Right atrium auricular region (tissue), 2 donors: ENCODE data around the gene RAD9B. TPM values are rescaled to one million over a fixed set of nuclear protein-coding genes. Genes with fewer than 3 reads are reported as not detected.

Experiments
- DNase-seq: peaks from one replicate; pipeline ENCODE4 v3.0.0-alpha.2; 2019; ENCODE audit warnings: low spot score
- H3K27ac ChIP-seq, 2 donors: fragments of 200-600 bp; sonication (generic); 1 replicate in 1 of 2; 2 replicates in 1 of 2; pipeline ENCODE4 v1.5.1; 2016 to 2019
- H3K27me3 ChIP-seq, 2 donors: fragments of 200-600 bp; sonication (generic); one replicate each; pipeline versions ENCODE4 v1.5.1 to v1.6.0; 2017 to 2019
- H3K36me3 ChIP-seq: fragments of 200-600 bp; sonication (generic); one replicate; pipeline ENCODE4 v1.5.1; 2016
- H3K4me1 ChIP-seq, 2 donors: fragments of 200-600 bp; sonication (generic); one replicate each; pipeline versions ENCODE4 v1.5.1 to v1.6.0; 2017 to 2019
- H3K4me3 ChIP-seq, 2 donors: fragments of 200-600 bp; sonication (generic); 1 replicate in 1 of 2; 2 replicates in 1 of 2; pipeline ENCODE4 v1.5.1; 2017 to 2019; ENCODE audit warnings: mild to moderate bottlenecking in 1 of 2, moderate library complexity in 1 of 2
- H3K9me3 ChIP-seq, 2 donors: fragments of 200-600 bp; sonication (generic); one replicate each; pipeline ENCODE4 v1.5.1; 2019
- total RNA-seq, 2 donors: library from RNA; depleted of rRNA; stranded (reverse); fragments of >200 nt; gene quantifications; one replicate each; pipeline ENCODE4 v1.1.0, GENCODE V29; 2016
- TF ChIP-seq, protein P1 (sequence below), 2 donors: fragments of 200-600 bp; sonication (generic); IDR thresholded peaks; one replicate each; pipeline ENCODE4 v1.5.1; 2019; ENCODE audit warnings: antibody characterized with exemption in 2 of 2

RAD9B gene
- total RNA-seq, 2 donors from 2014 or later = 0.26 to 1.2 TPM

GRCh38 chr12:110532644-110533043, 30.5 kb downstream of the RAD9B start:
- Histone ChIP-seq H3K4me3 (no peak overlapping the region), H3K9me3 (no peaks in the 10 kb centered on the region), H3K27ac (peak overlapping the region in 1 of 2 donors; percentile 24), H3K4me1 (peaks cover 0 to 34% of the 10 kb centered on the region in 2 donors), H3K36me3 (peaks cover 16% of the 10 kb centered on the region), H3K27me3 (no peaks in the 10 kb centered on the region)
- DNase-seq = no peak
- TF ChIP-seq, protein P1, sequence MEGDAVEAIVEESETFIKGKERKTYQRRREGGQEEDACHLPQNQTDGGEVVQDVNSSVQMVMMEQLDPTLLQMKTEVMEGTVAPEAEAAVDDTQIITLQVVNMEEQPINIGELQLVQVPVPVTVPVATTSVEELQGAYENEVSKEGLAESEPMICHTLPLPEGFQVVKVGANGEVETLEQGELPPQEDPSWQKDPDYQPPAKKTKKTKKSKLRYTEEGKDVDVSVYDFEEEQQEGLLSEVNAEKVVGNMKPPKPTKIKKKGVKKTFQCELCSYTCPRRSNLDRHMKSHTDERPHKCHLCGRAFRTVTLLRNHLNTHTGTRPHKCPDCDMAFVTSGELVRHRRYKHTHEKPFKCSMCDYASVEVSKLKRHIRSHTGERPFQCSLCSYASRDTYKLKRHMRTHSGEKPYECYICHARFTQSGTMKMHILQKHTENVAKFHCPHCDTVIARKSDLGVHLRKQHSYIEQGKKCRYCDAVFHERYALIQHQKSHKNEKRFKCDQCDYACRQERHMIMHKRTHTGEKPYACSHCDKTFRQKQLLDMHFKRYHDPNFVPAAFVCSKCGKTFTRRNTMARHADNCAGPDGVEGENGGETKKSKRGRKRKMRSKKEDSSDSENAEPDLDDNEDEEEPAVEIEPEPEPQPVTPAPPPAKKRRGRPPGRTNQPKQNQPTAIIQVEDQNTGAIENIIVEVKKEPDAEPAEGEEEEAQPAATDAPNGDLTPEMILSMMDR (IDR thresholded peaks at IDR 0.05) = no peak

- Histone ChIP-seq H3K27me3 (no peaks in the 10 kb centered on the region), H3K36me3 (peaks cover 26% of the 10 kb centered on the region), H3K27ac (peak overlapping the region; percentile 31 to 87), H3K9me3 (no peaks in the 10 kb centered on the region), H3K4me1 (peaks cover 0 to 39% of the 10 kb centered on the region in 2 donors), H3K4me3 (no peak overlapping the region)
- TF ChIP-seq, protein P1 (IDR thresholded peaks at IDR 0.05) = no peak
- no peak for DNase-seq
These were observed 31.5 kb downstream of the RAD9B start for GRCh38 chr12:110533607-110534006.

DNA sequence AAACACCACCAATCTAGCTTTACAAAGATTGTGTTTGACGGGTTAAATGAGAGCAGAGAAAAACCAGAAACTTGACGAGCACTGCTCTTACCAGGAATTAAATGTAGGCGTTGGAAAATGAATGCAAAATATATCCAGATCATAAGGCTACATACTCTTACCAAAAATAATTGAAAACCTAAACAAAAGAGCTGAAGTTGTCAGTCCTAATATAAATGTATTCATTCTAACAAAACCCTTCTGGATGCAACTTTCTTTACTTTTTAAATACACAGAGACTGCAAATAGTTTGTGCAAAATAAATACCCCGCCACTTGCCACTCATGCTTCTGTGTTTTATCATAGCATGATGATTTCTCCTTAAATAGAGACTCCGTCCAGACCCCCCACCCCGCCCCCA, 32.7 kb downstream of the RAD9B start:
- no peaks in the 10 kb centered on the region for H3K27me3 ChIP-seq
- H3K4me3 ChIP-seq = no peak overlapping the region
- no peaks in the 10 kb centered on the region for H3K9me3 ChIP-seq
- H3K4me1 ChIP-seq = peaks cover 0 to 43% of the 10 kb centered on the region in 2 donors
- TF ChIP-seq, protein P1 (IDR thresholded peaks at IDR 0.05) = no peak
- H3K27ac ChIP-seq = peak overlapping the region in 1 of 2 donors; percentile 87
- no peak for DNase-seq
- peaks cover 37% of the 10 kb centered on the region for H3K36me3 ChIP-seq

GRCh38 chr12:110536834-110537604, 34.9 kb downstream of the RAD9B start:
- peaks cover 0 to 29% of the 10 kb centered on the region in 2 donors for H3K4me1 ChIP-seq
- no peaks in the 10 kb centered on the region for H3K27me3 ChIP-seq
- no peak for DNase-seq
- H3K36me3 ChIP-seq = peaks cover 37% of the 10 kb centered on the region
- peak overlapping the region; percentile 82 to 87 for H3K27ac ChIP-seq
- H3K4me3 ChIP-seq = no peak overlapping the region
- no peaks in the 10 kb centered on the region for H3K9me3 ChIP-seq
- TF ChIP-seq, protein P1 (IDR thresholded peaks at IDR 0.05) = no peak

DNA sequence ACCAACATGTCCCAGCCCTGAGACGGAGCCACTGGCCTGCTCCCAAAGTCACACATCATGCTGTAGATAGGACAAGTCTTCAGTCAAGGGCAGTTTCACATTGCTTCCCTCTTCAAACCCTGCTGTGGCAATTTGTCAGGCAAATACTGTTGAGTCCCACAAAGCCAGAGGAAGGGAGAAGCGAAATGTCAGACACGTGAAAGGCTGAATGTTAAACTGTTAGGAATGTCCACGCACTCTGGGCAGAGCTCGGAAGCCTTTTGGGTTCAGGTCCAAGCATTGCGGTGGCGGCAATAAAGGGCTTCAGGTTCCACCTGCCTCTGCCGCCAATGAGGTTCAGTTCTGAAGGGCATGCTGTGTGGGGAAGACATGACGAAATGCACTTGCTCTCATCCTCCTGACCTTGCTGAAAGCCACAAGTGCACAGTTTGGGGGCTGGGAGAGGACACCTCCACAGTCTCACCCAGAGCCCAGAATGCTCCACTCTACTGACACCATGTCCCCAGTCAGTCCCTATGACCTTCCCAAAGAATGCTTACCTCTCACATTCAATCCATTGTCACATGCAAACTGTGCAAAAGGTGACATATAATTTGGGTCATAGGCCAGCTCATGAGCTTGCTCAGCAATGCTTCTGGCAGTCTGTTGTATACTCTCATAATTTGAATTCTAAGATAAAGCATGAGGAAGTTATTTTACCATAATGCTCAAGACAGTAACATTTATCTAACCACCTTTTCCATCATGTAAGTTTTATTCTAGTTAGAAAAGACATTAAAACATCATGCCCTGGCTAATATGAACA, 35.7 kb downstream of the RAD9B start:
- Histone ChIP-seq H3K27ac (peak overlapping the region; percentile 82 to 87), H3K4me3 (no peak overlapping the region), H3K27me3 (no peaks in the 10 kb centered on the region), H3K9me3 (no peaks in the 10 kb centered on the region), H3K36me3 (peaks cover 37% of the 10 kb centered on the region), H3K4me1 (peaks cover 0 to 29% of the 10 kb centered on the region in 2 donors)
- DNase-seq = no peak
- TF ChIP-seq, protein P1 (IDR thresholded peaks at IDR 0.05) = no peak
